ENCODE results near the gene DPP9.
"Not testable (repeated sequence)": the region's sequence is repeated elsewhere in the genome, so short reads cannot be mapped to it uniquely, and the experiment has no call there.

Gene DPP9

DNA sequence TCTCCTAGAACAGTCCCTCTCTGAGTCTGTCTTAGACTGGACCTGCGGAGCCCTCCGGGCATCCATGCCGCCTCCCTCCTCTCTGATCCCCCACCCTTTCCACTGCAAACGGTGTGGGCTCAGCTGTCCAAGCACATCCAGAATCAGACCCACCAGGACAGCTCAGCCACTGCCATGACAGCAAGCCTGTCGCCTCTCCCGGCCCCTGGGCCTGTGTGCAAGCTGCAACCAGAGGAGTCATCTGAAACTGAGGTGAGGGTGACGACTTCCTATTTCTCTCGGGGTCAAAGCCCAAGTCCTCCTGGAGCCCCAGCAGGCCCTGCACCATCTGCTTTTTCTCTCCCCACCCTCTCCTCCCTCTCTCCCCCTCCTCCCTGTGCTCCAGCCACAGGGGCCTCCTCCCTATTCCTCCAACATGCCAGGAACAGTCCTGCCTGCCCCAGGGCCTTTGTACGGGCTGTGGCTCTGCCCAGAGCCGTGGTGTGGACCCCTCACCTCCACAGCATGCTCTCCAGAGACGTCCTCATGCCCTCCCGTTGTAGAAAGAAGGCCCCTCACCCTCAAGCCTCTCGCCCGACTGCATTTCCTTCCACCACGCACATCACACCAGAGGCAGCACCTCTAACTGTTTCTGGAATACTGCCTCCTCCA, 30.0 kb downstream of the DPP9 start:
- H3K27ac Mint-ChIP-seq, result no peak overlapping the region
- H3K27me3 Mint-ChIP-seq (ENCODE audit: low read depth), result no peaks in the 10 kb centered on the region
- H3K4me1 Mint-ChIP-seq (ENCODE audit: low read depth), result no peaks in the 10 kb centered on the region
- H3K36me3 Mint-ChIP-seq (ENCODE audit: low read depth), result peaks cover 20% of the 10 kb centered on the region
- no peak overlapping the region for H3K4me3 Mint-ChIP-seq
- H3K9me3 Mint-ChIP-seq, result no peaks in the 10 kb centered on the region

DNA sequence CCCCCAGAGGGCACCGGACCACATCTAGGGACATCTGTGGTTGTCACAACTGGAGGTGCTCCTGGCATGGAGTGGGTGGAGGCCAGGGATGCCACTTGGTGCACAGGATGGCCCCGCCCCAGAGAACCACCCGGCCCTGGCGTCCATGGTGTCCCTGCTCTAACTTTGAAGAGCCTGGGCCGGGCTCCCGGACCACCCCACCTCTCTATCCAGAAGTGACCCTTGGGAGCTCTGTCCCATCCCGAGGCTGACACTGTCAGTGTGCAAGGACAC, 30.6 kb downstream of the DPP9 start:
- H3K9me3 Mint-ChIP-seq, result no peaks in the 10 kb centered on the region
- no peak overlapping the region for H3K4me3 Mint-ChIP-seq
- H3K27me3 Mint-ChIP-seq (ENCODE audit: low read depth), result no peaks in the 10 kb centered on the region
- H3K27ac Mint-ChIP-seq, result no peak overlapping the region
- H3K4me1 Mint-ChIP-seq (ENCODE audit: low read depth), result no peaks in the 10 kb centered on the region
- peaks cover 20% of the 10 kb centered on the region for H3K36me3 Mint-ChIP-seq (ENCODE audit: low read depth)

DNA sequence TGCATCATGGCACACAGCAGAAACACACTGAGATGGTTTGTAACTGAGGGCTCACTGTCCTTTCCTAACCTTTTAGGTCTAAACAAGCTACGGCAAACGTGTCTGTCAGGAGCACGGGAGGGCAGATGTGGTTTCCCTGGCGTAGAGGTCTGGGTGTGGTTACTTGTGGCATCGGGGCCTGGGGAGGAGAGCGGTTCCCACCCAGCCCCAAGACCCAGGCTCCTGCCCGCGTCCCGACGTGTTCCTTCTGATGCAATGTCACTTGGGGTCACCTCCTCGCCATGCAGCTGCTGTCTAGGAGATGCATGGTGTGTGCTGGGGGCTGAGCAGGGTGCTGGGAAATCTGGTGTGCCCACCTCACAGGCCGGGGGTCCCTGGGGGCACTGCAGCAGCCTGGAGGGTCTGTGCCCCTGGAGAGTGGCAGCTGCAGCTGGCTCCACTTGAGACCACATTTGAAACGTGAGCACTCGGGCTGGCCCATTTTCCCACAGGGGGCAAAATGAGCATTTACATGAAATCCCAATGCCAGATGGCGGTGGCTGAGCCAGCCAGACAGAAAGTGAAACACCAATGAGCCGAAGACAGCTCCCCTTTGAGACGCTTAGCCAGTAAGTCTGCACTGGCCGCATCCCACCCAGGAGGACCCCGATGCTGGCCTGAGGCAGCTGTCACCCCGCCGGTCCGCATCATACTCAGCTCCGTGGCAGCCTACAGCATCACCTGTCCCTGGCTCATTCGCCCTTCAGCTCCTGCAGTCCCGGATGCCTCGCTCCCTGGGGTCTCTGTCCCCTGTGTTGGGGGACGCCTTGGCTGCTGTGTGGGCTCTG, 31.2 kb downstream of the DPP9 start:
- Mint-ChIP-seq H3K9me3 (no peaks in the 10 kb centered on the region), H3K4me3 (no peak overlapping the region), H3K4me1 (ENCODE audit: low read depth) (no peaks in the 10 kb centered on the region), H3K27me3 (ENCODE audit: low read depth) (no peaks in the 10 kb centered on the region), H3K36me3 (ENCODE audit: low read depth) (peaks cover 20% of the 10 kb centered on the region), H3K27ac (no peak overlapping the region)

DNA sequence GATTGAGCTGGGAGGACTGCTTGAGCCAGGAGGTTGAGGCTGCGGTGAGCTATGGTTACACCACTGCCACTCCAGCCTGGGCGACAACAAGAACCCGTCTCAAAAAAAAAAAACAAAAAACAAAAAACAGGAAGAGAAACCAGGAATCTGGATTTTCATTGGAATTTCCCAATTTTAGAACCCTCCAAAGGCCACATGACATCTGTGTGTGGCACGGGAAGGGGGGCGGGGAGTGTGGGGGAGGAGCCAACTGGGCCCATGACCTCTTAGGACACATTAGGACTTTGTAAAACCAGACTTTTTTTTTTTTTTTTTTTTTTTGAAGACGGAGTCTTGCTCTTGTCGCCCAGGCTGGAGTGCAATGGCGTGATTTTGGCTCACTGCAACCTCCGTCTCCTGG, 32.3 kb downstream of the DPP9 start:
- H3K36me3 Mint-ChIP-seq (ENCODE audit: low read depth), result peaks cover 22% of the 10 kb centered on the region
- no peaks in the 10 kb centered on the region for H3K9me3 Mint-ChIP-seq
- H3K4me3 Mint-ChIP-seq, result no peak overlapping the region
- no peaks in the 10 kb centered on the region for H3K4me1 Mint-ChIP-seq (ENCODE audit: low read depth)
- no peaks in the 10 kb centered on the region for H3K27me3 Mint-ChIP-seq (ENCODE audit: low read depth)
- H3K27ac Mint-ChIP-seq, result no peak overlapping the region

DNA sequence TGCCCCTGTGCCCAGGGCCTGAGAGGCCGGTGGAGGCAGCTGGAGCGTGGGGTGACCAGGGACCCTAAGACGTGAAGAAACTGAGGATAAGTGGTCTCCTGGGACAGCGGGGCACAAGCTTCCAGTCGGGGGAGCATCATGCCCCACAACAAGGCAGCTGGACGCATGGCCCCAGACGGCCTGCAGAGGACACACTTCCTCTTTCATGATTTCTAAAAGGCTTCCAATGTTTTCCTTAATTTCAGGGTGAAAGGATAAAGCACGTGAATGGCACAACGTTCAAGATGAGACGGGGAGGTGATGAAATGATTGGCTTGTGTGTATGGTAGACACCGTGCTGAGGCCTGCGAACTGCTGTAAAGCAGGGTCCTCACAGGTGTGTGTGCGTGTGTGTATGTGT, 33.3 kb downstream of the DPP9 start:
- no peaks in the 10 kb centered on the region for H3K4me1 Mint-ChIP-seq (ENCODE audit: low read depth)
- peaks cover 22% of the 10 kb centered on the region for H3K36me3 Mint-ChIP-seq (ENCODE audit: low read depth)
- H3K27me3 Mint-ChIP-seq (ENCODE audit: low read depth), result no peaks in the 10 kb centered on the region
- no peak overlapping the region for H3K27ac Mint-ChIP-seq
- H3K4me3 Mint-ChIP-seq, result no peak overlapping the region
- H3K9me3 Mint-ChIP-seq, result no peaks in the 10 kb centered on the region

DNA sequence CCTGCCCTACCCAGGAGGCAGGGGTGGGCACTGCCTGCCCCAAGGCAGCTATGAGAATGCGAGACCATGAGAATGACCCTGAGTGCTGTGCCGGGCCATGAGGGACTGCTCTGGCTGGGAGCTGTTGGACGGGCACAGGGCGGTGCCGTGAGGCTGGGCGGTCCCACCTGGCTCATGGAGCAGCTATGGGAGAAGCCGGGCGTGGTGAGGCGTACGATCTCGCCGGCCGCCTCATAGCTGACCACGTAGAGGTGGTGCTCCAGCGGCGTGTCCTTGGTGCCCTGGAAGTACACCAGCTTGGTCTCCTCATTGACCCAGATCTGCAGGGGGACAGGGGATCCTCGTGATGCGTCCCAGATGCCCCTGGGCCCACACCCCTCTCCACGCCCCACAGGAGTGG, 34.2 kb downstream of the DPP9 start:
- Mint-ChIP-seq H3K27me3 (ENCODE audit: low read depth) (no peaks in the 10 kb centered on the region), H3K9me3 (no peaks in the 10 kb centered on the region), H3K36me3 (ENCODE audit: low read depth) (peaks cover 20% of the 10 kb centered on the region), H3K4me3 (no peak overlapping the region), H3K4me1 (ENCODE audit: low read depth) (no peaks in the 10 kb centered on the region), H3K27ac (no peak overlapping the region)

DNA sequence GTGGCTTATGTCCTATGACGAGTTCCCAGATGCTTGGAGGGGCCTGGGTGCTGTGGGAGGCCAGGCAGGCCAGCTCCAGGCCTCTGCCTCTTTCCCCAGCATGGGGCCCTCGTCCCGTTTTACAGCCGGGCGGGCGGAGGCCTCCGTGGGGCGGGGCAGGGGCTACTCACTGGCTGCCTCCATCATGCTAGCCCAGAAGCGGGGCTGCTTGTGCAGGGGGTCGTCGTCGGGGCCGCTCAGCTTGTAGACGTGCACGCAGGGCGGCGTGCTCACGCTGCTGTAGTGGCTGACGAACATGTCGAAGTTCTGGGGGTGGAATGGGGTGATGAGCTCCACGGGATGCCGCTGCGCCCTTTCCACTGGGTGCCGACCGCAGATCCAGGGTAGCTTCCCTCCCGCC, 35.1 kb downstream of the DPP9 start:
- H3K4me1 Mint-ChIP-seq (ENCODE audit: low read depth), result no peaks in the 10 kb centered on the region
- peaks cover 15% of the 10 kb centered on the region for H3K36me3 Mint-ChIP-seq (ENCODE audit: low read depth)
- no peak overlapping the region for H3K4me3 Mint-ChIP-seq
- H3K27me3 Mint-ChIP-seq (ENCODE audit: low read depth), result no peaks in the 10 kb centered on the region
- no peak overlapping the region for H3K27ac Mint-ChIP-seq
- H3K9me3 Mint-ChIP-seq, result no peaks in the 10 kb centered on the region

DNA sequence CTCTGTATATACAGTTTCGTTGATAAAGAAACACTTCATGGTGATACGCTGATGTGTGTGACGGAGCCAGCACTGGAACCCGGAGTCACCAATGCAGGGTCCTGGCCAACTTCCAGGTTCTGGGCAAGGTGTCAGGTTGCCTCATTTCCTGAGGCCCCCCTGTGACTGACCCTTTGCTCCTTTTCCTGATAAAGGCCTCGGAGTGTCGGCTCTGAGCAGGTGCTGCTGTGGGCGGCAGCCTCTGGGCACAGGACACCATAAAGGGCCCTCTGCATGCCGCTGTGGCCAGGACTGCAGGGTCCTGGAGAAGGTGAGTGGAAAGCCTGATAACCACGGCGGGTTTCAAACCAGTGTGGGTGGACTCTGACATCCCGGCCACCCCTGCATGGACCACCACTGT, 36.2 kb downstream of the DPP9 start:
- Mint-ChIP-seq H3K27ac (no peak overlapping the region), H3K4me3 (no peak overlapping the region), H3K9me3 (no peaks in the 10 kb centered on the region), H3K4me1 (ENCODE audit: low read depth) (no peaks in the 10 kb centered on the region), H3K27me3 (ENCODE audit: low read depth) (no peaks in the 10 kb centered on the region), H3K36me3 (ENCODE audit: low read depth) (peaks cover 12% of the 10 kb centered on the region)

DNA sequence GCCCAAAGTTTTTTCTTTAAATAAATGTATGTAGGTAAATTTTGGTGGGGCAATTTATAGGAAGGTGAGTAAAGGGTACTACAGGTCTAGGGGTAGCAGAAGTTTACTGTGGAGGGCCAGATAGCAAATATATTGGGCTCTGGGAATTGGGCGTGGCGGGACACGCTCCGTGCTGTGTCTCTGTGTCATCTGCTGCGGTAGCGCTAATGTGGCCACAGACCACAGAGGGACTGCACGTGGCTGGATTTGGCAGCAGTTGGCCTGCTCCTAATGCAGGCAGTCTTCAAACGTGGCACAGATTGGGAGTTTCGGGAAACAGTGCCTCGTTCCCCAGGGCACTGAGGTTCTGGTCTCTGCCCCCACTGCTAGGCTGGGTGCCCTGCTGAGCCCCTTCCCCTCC, 36.9 kb downstream of the DPP9 start:
- H3K4me1 Mint-ChIP-seq (ENCODE audit: low read depth), result no peaks in the 10 kb centered on the region
- no peaks in the 10 kb centered on the region for H3K27me3 Mint-ChIP-seq (ENCODE audit: low read depth)

DNA sequence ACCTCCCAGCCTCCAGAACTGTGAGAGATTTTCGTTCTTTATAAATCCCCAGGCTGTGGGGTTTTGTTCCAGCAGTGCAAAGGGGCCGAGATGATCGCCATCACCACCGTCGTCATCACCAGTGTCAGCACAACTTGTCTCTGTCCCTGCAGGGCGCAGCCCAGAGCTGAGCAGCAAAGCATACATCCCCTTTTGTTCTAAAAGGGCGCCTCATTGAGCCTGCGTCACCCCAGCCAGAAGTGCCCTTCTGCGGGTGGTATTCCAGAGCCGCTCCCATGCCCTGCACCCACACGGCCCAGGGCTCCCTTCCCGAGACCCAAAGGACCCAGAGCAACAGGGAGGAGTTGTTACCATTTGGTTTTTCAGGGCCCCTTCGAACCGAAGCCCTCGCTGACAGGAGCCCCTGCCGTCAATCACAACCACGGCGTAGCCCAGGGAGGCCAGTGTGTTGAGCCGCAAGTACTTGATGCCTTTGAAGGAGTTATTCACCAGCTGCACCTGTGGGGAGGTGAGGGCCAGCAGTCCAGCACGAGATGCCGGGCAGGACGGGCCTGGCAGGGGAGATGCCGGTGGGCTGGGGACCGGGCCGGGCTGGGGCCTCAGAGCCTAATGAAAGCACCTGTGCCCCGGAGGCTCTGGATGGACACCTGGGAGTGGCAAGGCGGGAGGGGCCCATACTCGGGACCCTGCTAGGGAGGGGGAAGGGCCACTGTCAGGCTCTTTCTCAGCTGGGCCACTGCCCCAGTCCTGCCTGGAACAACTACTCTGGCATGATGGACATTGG, 39.1 kb downstream of the DPP9 start:
- H3K4me1 Mint-ChIP-seq (ENCODE audit: low read depth), result no peaks in the 10 kb centered on the region
- no peak overlapping the region for H3K27ac Mint-ChIP-seq
- H3K27me3 Mint-ChIP-seq (ENCODE audit: low read depth), result no peaks in the 10 kb centered on the region
- peaks cover 6% of the 10 kb centered on the region for H3K36me3 Mint-ChIP-seq (ENCODE audit: low read depth)
- no peaks in the 10 kb centered on the region for H3K9me3 Mint-ChIP-seq
- H3K4me3 Mint-ChIP-seq, result no peak overlapping the region

More for the DNA sequence above, 36.9 kb downstream of the DPP9 start:
- Mint-ChIP-seq H3K9me3 (no peaks in the 10 kb centered on the region), H3K4me3 (no peak overlapping the region), H3K36me3 (ENCODE audit: low read depth) (peaks cover 12% of the 10 kb centered on the region), H3K27ac (no peak overlapping the region)

DNA sequence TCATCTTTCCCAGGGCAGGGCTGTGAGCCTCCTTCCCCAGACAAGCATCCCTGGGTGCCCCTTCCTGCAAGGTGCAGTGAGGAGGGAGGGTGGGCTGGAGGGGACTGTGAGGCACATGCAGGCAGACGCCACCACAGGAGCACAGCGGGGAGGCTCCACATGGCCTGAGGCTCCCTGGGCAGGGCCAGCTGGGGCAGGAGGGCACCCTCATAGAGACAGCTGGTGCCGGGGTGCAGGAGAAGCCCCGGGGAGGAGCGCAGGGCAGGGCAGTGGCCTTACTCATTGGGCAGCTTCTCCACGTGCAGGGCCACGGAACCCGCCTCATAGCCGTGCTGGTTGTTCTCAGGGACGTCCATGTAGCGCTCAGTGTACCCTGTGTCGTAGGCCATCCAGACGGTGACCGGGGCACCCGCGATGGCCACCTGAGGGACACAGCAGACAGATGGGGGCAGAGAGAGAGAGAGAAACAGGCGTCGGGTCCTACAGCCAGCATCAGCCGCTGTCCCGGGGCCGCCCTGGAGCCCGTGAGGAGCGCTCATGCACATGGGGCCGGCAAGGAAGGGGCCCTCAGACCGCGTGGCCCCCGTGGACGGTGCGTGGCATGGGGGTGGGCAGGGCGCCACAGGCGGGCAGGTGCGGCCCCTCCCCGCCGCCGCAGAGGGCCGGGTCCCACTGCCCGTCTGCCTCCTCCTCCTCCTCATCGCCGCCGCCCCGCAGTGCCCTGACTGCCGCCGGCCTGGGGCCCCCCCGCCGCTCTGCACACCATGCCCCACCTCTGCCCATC, 41.0 kb downstream of the DPP9 start:
- Mint-ChIP-seq H3K27ac (no peak overlapping the region), H3K36me3 (ENCODE audit: low read depth) (peaks cover 6% of the 10 kb centered on the region), H3K27me3 (ENCODE audit: low read depth) (no peaks in the 10 kb centered on the region)

DNA sequence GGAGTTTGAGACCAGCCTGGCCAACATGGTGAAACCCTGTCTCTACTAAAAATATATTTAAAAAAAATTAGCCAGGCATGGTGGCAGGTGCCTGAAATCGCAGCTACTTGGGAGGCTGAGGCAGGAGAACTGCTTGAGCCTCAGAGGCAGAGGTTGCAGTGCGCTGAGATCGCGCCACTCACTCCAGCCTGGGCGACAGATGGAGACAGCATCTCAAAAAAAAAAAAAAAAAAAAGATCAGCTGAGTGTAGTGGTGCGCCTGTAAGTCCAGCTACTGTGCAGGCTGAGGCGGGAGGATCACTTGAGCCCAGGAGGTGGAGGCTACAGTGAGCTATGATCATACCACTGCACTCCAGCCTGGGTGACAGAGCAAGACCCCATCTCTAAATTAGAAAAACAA, 43.6 kb downstream of the DPP9 start:
- H3K9me3 Mint-ChIP-seq; H3K4me3 Mint-ChIP-seq; H3K36me3 Mint-ChIP-seq (ENCODE audit: low read depth); H3K4me1 Mint-ChIP-seq (ENCODE audit: low read depth); H3K27ac Mint-ChIP-seq; H3K27me3 Mint-ChIP-seq (ENCODE audit: low read depth): not testable (repeated sequence)

More for the DNA sequence above, 41.0 kb downstream of the DPP9 start:
- Mint-ChIP-seq H3K4me1 (ENCODE audit: low read depth) (no peaks in the 10 kb centered on the region), H3K4me3 (no peak overlapping the region), H3K9me3 (no peaks in the 10 kb centered on the region)

DNA sequence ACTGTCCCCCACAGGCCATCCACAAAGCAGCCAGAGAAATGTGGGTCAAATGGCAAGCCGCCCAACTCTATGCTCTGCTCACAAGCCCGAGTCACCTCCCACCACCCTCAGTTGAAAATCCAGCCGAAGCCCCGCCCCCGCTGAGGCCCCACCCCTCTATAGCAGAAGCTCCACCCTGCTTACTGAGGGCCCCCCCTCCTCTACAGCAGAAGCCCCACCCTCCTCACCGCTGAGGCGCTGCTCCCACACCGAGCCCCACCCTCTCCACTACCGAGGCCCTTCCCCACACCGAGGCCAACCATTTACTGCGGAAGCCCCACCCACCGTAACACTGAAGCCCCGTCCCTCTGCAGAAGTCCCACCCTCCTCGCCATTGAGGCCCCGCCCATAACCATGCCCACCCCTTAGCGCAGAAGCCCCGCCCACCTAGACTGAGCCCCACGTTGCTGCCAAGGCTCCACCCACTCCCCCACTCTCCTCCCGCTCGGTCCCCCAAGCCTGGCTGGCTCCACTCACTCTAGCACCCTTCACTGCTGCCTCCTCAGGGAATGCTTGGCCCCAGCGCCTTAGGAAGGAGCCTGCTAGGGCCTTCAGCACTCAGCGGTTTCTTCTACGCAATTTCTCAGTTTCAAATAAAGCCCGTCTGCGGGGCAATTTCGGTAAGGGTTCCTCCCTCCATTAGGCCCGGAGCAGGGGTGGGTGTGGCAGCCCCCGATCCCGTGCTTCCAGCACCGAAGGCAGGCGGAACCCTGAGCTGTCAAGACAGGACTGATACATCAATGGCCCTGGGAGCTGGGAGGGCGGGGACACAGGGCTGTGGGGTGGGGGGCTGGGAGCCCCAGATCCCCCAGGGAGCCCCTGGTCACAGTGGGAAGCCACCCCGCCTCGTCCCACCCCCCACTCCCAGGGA, 44.5 kb downstream of the DPP9 start:
- Mint-ChIP-seq H3K36me3 (ENCODE audit: low read depth) (peaks cover 4% of the 10 kb centered on the region), H3K27ac (no peak overlapping the region), H3K4me3 (no peak overlapping the region), H3K27me3 (ENCODE audit: low read depth) (no peaks in the 10 kb centered on the region), H3K9me3 (no peaks in the 10 kb centered on the region), H3K4me1 (ENCODE audit: low read depth) (no peaks in the 10 kb centered on the region)

Data from T-helper 1 cell treated with Interleukin-12 subunit alpha and Interleukin-12 subunit beta and Interleukin-4 antibody, amounts not matched to agents 30 μg/mL and 1 μg/mL, for 36 hours (primary cell).